ENCODE measurements around the gene UQCRH.
A peak's percentile ranks its signal among the peaks of the same experiment; 100 is the strongest.
"Not testable (repeated sequence)": the region's sequence is repeated elsewhere in the genome, so short reads cannot be mapped to it uniquely, and the experiment has no call there.

UQCRH gene

DNA sequence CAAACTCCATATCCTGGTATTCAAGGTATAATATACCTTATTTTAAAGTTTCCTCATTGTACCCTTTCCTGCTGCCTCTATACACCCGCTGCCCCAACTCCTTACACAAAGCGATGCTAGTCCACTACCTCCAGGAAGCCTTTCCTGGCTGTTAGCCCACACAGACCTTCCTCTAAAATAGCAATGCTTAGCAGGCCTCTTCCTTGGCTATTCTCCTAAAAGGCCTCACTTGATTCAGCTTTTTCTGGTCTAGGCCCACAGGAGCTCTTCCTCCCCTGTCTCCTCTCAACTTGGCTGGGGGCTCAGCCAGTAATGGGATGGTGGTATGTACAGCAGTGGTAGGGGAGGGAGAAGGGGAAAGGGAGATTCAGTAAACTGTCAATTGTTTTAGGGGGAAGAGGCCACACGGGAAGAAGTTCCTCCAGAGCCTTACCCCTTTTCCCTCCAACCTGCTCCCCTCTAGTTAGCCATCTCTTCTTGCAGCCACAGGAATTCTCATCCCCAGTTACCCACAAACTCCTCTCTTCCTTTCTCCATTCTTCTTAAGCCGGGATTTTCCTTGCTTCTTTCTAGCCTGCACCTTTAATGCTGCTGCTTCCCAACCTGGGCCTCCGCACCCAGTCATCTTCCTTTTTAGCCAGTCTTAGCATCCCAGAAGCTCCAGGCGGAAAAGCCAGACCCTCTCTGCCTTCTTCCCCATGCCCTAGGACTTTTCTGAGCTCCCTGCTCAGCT, 2.7 kb upstream of the UQCRH start:
- no peak for DNase-seq (ENCODE audit: low read depth in 2 of 2)

DNA sequence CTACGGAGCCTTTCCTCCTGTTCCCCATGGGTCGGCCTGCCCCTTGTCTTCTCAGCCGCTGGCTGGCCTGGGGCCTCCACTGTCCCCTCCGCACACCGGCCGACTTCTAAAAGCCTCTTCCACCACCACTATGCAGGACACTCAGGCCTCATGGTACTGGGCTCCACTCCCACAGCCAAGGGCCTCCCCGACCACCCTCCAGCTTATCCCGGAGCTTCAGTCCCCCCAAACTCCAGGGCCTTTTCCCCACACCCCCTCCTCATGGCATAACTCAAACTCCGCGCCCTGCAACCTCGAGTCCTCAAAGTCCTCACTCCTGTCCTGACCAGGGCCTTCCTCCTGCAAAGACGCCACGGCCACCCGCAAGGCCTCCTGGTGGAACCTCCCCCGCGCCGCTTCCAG, 2.1 kb upstream of the UQCRH start:
- DNase-seq (ENCODE audit: low read depth in 2 of 2) = no peak

DNA sequence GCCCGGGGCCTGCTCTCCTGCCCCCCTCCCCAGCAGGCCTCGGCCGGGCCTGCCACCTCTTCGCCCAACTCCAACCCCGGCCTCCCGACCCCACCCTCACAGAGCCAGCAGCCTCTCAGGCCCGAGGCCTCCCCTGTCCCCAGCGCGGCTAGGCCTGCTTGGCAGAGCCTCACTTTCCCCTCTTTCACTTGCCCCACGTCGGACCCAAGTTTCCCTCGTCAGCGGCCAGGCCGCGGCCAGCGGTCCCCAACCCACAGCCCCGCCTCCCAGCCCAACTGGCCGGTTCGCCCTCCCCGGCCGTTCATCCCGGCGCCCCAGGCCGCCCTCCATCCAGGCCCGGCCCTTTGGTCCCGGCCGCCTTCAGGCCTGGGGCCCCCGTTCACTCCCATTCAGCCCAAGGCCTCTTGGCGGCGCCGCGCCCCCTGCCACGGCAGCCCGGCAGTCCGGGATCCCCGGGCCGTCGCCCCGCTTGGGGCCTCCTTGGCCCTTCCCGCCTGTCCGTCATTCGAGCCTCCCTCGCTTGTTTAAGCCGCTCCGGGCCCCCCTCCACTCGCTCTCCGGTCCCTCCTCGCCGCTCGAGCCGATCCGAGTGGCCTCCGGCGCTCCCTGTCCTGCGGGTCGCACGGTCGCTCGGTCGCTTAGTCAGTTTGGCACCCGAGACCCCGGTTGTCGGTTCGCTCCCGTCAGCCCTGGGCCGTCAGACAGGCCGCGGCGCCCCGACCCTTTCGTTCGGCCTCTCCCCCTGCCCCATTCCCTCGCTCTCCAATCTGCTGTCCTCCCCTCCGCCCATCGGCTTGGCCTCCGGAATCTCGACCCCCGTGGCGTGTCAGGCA, 1.5 kb upstream of the UQCRH start:
- peak; percentile 29 to 35 for DNase-seq (ENCODE audit: low read depth in 2 of 2)

DNA sequence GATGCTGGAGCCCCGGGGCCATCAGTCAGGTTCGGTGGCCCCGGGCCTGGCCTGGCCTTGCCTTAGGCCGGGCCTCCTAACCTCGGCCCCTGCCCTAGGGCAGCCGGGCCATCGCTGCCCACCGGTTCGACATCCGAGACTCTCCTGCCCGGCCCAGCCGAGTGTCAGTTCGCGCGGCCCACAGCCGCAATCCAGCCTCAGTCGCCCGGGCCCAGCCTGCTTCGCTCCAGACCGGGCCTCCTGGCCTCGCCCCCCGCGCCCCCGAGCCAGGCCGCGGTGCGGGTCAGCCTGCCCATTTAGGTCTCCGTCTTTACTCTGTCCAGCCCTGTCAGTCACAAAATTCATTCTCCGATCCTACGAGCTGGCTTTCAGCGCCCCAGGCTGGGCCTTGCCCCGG, 859 bp upstream of the UQCRH start:
- peak; percentile 4 to 6 for DNase-seq (ENCODE audit: low read depth in 2 of 2)

DNA sequence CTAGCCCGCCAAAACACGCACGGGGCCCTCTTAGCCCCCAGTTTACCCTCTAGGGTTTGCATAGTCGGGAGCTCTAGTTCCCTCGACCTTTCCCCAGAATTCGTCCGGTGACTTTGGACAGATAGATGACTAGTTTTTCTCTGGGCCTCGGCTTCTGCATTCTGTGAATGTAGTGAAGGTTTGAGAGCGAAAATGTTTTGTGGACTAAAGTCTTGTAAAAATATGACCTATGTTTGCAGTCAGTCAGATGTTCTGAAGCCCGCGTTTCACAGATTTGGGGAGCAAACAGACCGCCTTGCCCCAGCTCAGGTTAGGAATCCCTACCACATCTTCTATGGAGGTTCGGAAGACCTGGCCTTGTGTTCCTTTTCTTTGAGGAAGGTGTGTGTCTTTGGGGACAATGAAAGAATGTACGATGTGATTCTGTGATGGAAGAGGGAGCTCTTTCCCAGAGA, 401 bp downstream of the UQCRH start:
- no peak for DNase-seq (ENCODE audit: low read depth in 2 of 2)

DNA sequence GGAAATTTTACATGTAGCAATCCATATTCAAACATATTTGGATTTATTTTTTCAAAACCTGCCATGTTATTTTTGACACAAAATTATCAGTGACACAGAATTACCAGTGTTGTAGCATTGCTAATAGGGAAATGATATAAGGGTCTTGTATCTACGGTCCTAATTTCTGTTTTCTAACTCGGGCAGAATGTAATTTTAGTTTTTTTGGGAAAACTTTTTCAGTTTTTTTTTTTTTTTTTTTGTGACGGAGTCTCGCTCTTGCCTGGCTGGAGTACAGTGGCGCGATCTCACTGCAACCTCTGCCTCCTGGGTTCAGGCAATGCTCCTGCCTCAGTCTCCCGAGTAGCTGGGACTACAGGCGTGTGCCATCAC, 2.6 kb downstream of the UQCRH start:
- no peak for DNase-seq (ENCODE audit: low read depth in 2 of 2)

DNA sequence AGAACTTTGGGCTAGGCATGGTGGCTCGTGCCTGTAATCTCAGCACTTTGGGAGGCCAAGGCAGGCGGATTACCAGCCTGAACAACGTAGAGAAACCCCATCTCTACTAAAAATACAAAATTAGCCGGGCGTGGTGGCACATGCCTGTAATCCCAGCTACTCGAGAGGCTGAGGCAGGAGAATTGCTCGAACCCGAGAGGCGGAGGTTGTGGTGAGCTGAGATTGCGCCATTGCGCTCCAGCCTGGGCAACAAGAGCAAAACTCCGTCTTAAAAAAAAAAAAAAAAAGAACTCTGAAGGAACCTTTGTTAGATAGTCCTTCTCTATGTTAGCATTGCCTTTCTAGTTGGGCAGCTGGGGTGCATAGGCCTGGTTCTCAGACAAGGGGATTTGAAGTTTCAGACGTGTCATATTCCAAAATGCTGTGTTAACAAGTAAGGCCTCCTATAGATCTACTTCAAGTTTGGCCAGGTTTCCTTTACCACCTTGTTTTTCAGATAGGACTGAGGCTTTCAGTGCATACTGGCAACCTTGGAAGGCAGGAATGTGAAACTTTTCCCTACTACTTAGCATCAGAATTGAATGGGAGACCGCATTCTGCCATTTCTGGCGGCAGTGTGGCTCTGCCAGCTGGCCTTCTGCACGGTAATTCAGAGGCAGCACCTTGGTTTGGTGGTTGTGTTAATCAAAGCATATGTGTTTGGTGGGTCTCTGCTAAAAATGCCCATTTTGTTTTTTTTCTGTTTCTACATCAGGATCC, 6.1 kb downstream of the UQCRH start:
- DNase-seq (ENCODE audit: low read depth in 2 of 2) = no peak

DNA sequence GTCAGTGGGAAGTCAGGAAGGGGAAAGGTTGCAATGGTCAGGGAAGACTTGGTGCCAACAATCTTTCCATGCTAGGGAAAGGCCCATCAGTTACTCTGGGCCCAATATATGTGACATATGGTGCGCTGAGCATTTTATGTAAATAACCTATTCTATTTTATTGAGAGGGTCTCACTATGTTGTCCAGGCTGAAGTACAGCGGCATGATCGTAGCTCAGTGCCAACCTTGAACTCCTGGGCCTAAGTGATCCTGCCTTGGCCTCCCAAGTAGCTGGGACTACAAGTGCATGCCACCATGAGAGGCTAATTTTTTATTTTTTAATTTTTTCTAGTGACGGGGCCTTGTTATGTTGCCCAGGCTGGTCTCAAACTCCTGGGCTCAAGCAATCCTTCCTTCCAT, 6.8 kb downstream of the UQCRH start:
- DNase-seq (ENCODE audit: low read depth in 2 of 2) = no peak

DNA sequence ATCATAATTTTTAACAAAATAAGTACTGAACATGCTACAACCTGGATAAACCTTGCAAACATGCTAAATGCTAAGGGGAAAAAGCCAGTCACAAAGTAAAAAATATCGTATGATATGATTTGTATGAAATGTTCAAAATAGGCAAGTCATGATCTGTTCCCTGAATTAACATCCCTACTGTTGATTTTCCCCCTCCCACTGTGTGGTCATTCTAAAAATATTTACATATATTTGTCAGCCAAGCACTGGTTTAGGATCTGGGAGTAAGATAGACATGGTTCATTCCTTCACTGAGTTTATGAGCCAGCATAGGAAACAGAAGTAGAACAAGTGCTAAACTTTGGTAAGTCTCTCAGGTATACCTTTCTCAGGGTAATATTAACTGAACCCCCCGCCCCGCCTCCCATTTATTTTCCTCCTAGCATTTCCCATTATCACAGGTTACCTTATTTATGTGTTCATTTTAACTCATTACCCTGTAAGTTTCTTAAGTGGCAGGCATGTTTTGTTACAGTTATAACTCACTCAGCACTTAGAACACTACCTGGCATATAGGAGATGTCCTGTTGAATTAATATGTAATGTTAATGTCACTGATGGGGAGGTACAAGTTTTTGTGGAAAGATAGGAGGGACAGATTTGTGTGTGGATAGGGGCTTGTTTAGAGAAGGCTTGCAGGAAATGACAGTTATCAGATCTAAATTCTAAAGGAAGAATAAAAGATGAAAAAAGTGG, 12.3 kb downstream of the UQCRH start:
- no peak for DNase-seq (ENCODE audit: low read depth in 2 of 2)

DNA sequence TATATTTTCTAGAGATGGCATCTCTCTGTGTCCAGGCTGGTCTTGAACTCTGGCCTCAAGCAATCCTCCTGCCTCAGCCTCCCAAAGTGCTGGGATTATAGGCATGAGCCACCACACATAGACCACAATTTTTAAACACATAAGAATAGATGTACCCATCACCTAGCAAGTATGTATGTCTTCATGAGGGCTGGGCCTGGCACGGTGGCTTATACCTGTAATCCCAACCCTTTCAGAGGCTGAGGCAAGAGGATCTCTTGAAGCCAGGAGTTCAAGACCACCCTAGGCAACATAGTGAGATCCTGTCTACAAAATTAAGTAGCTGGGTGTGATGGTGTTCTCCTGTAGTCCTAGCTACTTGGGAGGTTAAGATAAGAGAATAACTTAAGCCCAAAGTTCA, 13.8 kb downstream of the UQCRH start:
- no peak for DNase-seq (ENCODE audit: low read depth in 2 of 2)

DNA sequence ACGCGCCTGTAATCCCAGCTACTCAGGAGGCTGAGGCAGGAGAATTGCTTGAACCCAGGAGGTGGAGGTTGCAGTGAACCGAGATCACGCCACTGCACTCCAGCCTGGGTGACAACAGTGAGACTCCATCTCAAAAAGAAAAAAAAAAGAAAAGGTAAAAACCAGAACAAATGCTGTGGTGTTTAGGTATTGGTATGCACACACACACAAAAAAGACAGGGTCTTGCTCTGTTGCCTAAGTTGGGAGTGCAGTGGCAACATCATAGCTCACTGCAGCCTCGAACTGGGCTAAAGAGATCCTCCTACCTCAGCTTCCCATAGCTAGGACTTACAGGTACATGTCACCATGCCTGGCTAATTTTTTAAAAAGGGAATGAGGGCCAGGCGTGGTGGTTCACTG, 15.8 kb downstream of the UQCRH start:
- not testable (repeated sequence) for DNase-seq (ENCODE audit: low read depth in 2 of 2)

DNA sequence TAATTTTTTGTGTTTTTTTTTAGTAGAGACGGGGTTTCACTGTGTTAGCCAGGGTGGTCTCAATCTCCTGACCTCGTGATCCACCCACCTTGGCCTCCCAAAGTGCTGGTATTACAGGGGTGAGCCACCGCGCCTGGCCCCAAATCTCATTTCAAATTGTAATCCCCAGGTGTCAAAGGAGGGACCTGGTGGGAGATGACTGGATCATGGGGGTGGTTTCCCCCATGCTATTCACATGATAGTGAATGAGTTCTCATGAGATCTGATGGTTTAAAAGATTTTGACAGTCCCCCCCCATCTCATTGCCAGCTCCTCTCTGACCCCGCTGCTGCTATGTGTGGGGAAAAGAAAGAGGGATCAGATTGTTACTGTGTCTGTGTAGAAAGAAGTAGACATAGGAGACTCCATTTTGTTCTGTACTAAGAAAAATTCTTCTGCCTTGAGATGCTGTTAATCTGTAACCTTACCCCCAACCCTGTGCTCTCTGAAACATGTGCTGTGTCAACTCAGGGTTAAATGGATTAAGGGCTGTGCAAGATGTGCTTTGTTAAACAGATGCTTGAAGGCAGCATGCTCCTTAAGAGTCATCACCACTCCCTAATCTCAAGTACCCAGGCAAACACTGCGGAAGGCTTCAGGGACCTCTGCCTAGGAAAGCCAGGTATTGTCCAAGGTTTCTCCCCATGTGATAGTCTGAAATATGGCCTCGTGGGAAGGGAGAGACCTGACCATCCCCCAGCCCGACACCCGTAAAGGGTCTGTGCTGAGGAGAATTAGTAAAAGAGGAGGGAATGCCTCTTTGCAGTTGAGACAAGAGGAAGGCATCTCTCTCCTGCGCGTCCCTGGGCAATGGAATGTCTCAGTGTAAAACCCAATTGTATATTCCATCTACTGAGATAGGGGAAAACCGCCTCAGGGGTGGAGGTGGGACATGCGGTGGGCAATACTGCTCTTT, 16.7 kb downstream of the UQCRH start:
- DNase-seq (ENCODE audit: low read depth in 2 of 2) = not testable (repeated sequence)

DNA sequence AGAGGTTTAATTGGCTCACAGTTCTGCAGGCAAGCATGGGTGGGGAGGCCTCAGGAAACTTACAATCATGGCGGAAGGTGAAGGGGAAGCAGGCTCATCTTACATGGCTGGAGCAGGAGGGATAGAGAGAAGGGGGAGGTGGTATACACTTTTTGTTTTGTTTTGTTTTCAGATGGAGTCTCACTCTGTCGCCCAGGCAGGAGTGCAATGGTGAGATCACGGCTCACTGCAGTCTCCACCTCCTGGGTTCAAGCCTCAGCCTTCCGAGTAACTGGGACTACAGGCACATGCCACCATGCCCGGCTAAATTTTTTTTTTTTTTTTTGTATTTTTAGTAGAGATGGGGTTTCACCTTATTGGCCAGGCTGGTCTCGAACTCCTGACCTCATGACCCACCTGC, 18.7 kb downstream of the UQCRH start:
- DNase-seq (ENCODE audit: low read depth in 2 of 2) = not testable (repeated sequence)

DNA sequence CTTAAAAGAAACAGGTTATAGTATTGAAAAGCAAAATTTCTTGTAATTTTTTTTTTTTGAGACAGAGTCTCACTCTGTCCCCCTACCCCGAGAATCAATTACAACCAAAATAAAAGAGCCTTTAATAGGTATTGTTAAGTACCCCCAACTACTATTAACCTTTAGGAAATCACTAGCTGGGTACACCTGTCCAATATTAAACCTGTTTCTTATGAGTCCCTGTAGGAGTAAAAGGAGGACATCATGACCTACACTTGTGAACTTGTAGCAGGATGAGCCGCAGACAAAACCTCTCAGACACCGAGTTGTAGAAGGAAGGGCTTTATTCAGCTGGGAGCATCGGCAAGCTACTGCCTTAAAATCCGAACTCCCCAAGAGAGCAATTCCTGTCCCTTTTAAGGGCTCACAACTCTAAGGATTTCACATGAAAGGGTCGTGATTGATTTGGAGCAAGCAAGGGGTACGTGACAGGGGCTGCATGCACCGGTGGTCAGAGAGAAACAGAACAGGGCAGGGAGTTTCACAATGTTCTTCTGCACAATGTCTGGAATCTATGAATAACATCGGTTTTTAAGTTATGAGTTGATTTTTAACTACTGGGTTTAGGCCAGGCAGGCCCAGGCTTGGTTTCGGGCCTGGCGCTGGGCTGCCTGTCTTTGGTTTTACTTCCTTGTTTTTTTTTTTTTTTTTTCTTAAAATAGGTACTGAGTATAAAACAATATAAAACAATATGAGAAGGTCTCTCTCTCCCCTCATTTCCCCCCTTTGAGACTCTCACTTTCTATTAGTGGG, 22.0 kb downstream of the UQCRH start:
- DNase-seq (ENCODE audit: low read depth in 2 of 2) = not testable (repeated sequence)

DNA sequence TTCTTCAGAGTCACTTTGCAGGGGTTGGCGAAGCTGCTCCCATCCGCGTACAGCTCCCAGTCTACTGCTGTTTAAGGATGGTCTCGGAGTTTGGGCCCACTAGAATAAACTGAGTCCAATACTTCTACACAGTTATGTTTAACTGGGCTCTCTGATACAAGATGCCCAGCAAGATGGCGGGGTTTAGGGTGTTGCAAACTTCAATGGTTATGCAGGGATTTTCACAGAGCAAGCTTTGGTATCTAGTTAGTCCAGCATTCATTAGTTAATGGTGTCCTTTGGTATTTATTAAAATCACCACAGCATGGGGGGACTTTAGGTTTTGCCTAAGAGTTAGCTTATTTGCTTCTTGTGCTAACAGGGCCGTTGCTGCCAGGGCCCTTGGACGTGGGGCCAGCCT, 24.7 kb downstream of the UQCRH start:
- not testable (repeated sequence) for DNase-seq (ENCODE audit: low read depth in 2 of 2)

DNA sequence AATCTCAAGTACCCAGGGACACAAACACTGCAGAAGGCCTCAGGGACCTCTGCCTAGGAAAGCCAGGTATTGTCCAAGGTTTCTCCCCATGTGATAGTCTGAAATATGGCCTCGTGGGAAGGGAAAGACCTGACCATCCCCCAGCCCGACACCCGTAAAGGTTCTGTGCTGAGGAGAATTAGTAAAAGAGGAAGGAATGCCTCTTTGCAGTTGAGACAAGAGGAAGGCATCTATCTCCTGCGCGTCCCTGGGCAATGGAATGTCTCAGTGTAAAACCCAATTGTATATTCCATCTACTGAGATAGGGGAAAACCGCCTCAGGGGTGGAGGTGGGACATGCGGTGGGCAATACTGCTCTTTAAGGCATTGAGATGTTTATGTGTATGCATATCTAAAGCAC, 26.3 kb downstream of the UQCRH start:
- DNase-seq (ENCODE audit: low read depth in 2 of 2) = not testable (repeated sequence)

DNA sequence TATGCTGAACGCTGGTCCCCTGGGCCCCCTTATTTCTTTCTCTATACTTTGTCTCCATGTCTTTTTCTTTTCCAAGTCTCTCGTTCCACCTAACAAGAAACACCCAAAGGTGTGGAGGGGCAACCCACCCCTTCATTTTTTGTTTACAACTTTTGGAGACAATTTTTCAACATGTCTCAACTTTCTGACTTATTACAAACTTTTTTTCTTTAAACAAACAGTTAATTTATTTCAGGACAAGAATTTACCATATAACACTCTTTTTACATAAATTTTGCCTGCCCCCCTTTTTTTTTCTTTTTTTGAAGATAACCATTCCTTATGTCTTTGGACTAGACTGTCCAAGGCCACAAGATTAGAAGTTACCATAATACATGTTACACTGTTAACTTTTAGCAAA, 26.9 kb downstream of the UQCRH start:
- DNase-seq (ENCODE audit: low read depth in 2 of 2) = not testable (repeated sequence)

DNA sequence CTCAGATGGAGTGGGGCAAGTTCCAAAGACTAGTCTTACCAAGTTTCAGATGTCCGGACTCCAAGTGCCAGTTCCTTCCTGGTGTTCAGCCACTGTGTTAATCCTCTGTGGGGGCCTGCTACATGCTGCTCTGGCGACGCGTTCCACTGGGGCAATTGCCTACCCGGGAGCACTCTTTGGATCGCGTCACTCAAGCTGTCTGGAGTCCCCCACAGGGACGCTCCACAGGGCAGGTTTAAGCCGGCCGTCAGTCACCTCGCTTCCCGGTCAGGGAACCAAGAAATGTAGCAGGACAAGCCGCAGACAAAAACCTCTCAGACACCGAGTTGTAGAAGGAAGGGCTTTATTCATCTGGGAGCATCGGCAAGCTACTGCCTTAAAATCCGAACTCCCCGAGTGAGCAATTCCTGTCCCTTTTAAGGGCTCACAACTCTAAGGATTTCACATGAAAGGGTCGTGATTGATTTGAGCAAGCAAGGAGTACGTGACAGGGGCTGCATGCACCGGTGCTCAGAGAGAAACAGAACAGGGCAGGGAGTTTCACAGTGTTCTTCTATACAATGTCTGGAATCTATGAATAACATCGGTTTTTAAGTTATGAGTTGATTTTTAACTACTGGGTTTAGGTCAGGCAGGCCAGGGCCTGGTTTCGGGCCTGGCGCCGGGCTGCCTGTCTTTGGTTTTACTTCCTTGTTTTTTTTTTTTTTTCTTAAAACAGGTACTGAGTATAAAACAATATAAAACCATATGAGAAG, 28.5 kb downstream of the UQCRH start:
- DNase-seq (ENCODE audit: low read depth in 2 of 2) = not testable (repeated sequence)
